HEK293T (cell line): ENCODE data around the gene RAB11FIP5.

Experiments used
- BHLHE40 ChIP-seq: fragments of 450-650 bp; IDR thresholded peaks from 2 replicates; pipeline ENCODE4 v1.6.1; 2016; ENCODE audit warnings: mild to moderate bottlenecking, moderate library complexity, borderline replicate concordance
- ELF4 ChIP-seq: fragments of 450-650 bp; IDR thresholded peaks from 2 replicates; pipeline ENCODE4 v1.6.1; 2017; ENCODE audit warnings: antibody characterized with exemption
- FOXK2 ChIP-seq: fragments of 450-650 bp; IDR thresholded peaks from 2 replicates; pipeline ENCODE4 v1.6.1; 2016; ENCODE audit warnings: mild to moderate bottlenecking
- FOXM1 ChIP-seq: fragments of 450-650 bp; IDR thresholded peaks from 2 replicates; pipeline ENCODE4 v1.6.1; 2017; ENCODE audit warnings: mild to moderate bottlenecking, borderline replicate concordance
- HDGF ChIP-seq: fragments of 450-650 bp; IDR thresholded peaks from 2 replicates; pipeline ENCODE4 v1.6.1; 2017; ENCODE audit warnings: antibody characterized with exemption, borderline replicate concordance
- L3MBTL2 ChIP-seq: fragments of 450-650 bp; conservative IDR thresholded peaks from 2 replicates; pipeline ENCODE4 v1.6.1; 2016; ENCODE audit warnings: mild to moderate bottlenecking
- SP1 ChIP-seq: fragments of 450-650 bp; IDR thresholded peaks from 2 replicates; pipeline ENCODE4 v1.6.1; 2017
- SUZ12 ChIP-seq: fragments of 450-650 bp; IDR thresholded peaks from 2 replicates; pipeline ENCODE4 v1.6.1; 2016; ENCODE audit warnings: mild to moderate bottlenecking
- TARDBP ChIP-seq: fragments of 450-650 bp; IDR thresholded peaks from 2 replicates; pipeline ENCODE4 v1.6.1; 2016
- TF ChIP-seq, protein P1 (sequence below): fragments of 450-650 bp; IDR thresholded peaks from 2 replicates; pipeline ENCODE4 v1.6.1; 2016

DNA sequence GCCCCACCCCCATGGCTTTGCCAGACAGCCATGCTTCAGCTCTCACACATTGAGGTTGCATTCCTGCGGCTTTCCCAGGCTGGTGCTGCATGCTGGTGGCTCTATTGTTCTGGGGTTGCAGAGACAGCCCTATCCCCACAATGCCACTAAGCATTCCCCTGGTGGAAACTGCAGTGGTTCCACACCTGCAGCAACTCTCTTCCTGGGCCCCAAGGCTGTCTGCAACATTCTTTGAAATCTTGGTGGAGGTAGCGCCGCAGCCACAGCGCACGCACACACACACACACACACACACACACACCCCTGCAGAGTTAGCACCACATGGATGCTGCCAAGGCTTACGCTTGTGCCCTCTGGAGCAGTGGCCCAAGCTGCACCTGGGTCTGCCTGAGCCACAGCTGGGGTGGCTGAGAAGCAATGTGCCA lies 62.6 kb downstream of the RAB11FIP5 start:
- no peak for TF ChIP-seq TARDBP
- no peak for TF ChIP-seq HDGF
- TF ChIP-seq L3MBTL2, result no peak
- no peak for TF ChIP-seq FOXM1
- no peak for TF ChIP-seq SUZ12
- TF ChIP-seq FOXK2, result no peak
- TF ChIP-seq, protein P1, sequence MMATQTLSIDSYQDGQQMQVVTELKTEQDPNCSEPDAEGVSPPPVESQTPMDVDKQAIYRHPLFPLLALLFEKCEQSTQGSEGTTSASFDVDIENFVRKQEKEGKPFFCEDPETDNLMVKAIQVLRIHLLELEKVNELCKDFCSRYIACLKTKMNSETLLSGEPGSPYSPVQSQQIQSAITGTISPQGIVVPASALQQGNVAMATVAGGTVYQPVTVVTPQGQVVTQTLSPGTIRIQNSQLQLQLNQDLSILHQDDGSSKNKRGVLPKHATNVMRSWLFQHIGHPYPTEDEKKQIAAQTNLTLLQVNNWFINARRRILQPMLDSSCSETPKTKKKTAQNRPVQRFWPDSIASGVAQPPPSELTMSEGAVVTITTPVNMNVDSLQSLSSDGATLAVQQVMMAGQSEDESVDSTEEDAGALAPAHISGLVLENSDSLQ, result no peak
- TF ChIP-seq SP1, result no peak
- no peak for TF ChIP-seq ELF4
- TF ChIP-seq BHLHE40, result no peak
